Uterus (tissue), 2 donors: ENCODE data around the gene USP17L10.
"Not testable (repeated sequence)": the region's sequence is repeated elsewhere in the genome, so short reads cannot be mapped to it uniquely, and the experiment has no call there.

Experiments
- POLR2A ChIP-seq, 2 donors: fragments of 450-650 bp; IDR thresholded peaks; one replicate each; pipeline ENCODE4 v1.6.1; 2016; ENCODE audit warnings: antibody characterized with exemption in 2 of 2, mild to moderate bottlenecking in 1 of 2, moderate library complexity in 1 of 2
- TF ChIP-seq, protein P1 (sequence below), 4 experiments: fragments of 200-600 bp in 2 of 4; fragments of 450-650 bp in 2 of 4; sonication (generic) in 2 of 4; IDR thresholded peaks; one replicate each; pipeline ENCODE4 v1.5.1; 2016 to 2019; ENCODE audit warnings: antibody characterized with exemption in 4 of 4, mild to moderate bottlenecking in 2 of 4, moderate library complexity in 1 of 4

DNA sequence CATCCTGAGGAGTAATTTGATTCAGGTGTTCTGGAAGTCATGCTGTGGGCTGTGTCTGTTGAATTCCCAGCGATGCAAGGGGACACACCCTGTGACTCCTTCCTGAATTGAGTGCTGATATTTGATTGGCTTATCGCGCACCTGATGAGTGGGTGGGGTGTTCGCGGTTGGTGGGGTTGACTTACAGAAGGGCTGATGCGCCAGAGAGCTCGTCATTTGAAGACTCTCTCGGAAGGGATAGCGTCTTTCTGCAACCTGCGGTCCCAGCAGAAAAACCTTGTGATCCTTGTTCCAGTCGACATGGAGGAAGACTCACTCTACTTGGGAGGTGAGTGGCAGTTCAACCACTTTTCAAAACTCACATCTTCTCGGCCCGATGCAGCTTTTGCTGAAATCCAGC, 9.4 kb downstream of the USP17L10 start, which contains the start of gene USP17L12:
- TF ChIP-seq, protein P1, sequence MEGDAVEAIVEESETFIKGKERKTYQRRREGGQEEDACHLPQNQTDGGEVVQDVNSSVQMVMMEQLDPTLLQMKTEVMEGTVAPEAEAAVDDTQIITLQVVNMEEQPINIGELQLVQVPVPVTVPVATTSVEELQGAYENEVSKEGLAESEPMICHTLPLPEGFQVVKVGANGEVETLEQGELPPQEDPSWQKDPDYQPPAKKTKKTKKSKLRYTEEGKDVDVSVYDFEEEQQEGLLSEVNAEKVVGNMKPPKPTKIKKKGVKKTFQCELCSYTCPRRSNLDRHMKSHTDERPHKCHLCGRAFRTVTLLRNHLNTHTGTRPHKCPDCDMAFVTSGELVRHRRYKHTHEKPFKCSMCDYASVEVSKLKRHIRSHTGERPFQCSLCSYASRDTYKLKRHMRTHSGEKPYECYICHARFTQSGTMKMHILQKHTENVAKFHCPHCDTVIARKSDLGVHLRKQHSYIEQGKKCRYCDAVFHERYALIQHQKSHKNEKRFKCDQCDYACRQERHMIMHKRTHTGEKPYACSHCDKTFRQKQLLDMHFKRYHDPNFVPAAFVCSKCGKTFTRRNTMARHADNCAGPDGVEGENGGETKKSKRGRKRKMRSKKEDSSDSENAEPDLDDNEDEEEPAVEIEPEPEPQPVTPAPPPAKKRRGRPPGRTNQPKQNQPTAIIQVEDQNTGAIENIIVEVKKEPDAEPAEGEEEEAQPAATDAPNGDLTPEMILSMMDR (IDR thresholded peaks at IDR 0.05) = not testable (repeated sequence)
- TF ChIP-seq POLR2A (IDR thresholded peaks at IDR 0.05) = not testable (repeated sequence)
